ENCODE data around the gene KCNK4. TPM values are rescaled to one million over a fixed set of nuclear protein-coding genes. Genes with fewer than 3 reads are reported as not detected.

Gene KCNK4
- total RNA-seq, 1 experiment from 2014 or later, result not detected

- no peak for DNase-seq (ENCODE audit: low read depth)
Measured at GRCh38 chr11:64324692-64325469, 33.8 kb downstream of the KCNK4 start.

- no peak for DNase-seq (ENCODE audit: low read depth)
Measured at GRCh38 chr11:64327375-64327774, 36.3 kb downstream of the KCNK4 start.

GRCh38 chr11:64327993-64328392 is 36.9 kb downstream of the KCNK4 start:
- no peak for DNase-seq (ENCODE audit: low read depth)

DNA sequence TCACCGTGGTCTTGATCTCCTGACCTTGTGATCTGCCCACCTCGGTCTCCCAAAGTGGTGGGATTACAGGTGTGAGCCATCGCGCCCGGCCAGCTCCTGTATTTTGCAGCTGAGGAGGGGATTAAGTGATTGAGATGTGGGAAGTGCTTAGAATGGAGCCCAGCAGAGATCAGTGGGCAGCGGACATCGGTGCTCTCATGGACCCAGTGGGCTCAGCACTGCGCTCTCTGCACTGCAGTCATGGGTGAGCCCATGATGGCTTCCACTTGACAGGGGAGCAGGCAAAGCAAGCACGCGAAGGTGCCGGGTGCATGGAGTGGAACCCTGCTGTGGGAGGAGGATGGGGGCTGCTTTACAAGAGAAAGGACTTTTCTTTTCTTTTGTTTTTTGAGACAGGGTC is 39.8 kb downstream of the KCNK4 start:
- DNase-seq (ENCODE audit: low read depth), result no peak

DNA sequence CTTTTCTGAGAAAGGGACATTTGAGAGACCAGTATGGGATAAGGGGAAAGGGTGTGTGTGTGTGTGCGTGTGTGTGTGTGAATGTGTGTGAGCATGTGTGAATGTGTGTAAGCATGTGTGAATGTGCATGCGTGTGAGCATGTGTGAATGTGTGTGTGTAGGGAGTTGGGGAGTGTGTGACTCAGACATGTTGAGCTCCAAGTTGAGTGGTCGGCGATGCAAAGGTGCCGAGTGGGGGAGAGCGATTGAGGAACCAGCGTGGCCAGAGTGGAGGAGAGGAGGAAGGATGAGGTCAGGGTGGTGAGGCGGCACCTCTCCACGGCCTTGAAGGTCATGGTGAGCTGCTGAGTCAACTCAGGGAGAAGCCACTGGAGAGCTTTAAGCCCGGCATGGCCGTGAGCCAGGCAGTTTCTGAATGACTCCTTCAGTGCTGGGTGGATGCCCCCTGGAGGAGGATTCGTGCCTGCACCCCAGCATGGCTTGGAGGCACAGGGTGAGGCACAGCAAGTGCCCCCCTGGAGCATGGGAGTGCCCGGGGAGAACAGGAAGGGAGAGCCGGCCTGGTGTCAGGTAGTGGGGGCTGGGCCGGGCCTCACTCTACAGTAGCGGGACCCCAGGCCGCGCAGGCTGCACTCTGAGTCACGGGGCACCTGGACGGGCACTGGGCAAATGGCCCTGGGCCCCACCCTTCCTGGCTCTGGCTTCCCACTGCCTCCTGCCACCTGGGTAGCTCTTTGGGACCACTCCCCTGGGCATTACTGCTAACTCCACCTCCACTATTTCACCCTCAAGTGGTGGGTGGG is 40.7 kb downstream of the KCNK4 start:
- peak; percentile 93 for DNase-seq (ENCODE audit: low read depth)

DNA sequence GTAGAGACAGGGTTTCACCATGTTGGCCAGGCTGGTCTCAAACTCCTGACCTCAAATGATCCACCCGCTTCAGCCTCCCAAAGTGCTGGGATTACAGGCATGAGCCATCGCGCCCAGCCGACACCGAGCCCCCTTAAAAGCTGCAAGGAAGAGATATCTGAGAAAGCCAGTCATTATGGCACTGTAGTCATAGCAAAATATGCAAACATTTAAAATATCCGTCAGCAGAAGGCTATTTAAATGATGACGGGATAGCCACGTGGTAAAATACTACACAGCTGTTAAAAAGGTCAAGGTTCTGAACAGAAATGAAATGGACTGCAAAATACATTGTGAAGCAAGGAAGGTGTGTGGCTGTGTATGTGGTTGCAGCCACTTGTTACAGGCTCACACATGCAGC is 42.5 kb downstream of the KCNK4 start:
- no peak for DNase-seq (ENCODE audit: low read depth)

- DNase-seq (ENCODE audit: low read depth), result peak; percentile 98
Measured at GRCh38 chr11:64334764-64335735, 43.9 kb downstream of the KCNK4 start.

- no peak for DNase-seq (ENCODE audit: low read depth)
Measured at GRCh38 chr11:64337538-64338249, 46.6 kb downstream of the KCNK4 start.

- DNase-seq (ENCODE audit: low read depth), result no peak
Measured at GRCh38 chr11:64338716-64339115, 47.6 kb downstream of the KCNK4 start.

- no peak for DNase-seq (ENCODE audit: low read depth)
Measured at GRCh38 chr11:64339286-64339685, 48.2 kb downstream of the KCNK4 start.

DNA sequence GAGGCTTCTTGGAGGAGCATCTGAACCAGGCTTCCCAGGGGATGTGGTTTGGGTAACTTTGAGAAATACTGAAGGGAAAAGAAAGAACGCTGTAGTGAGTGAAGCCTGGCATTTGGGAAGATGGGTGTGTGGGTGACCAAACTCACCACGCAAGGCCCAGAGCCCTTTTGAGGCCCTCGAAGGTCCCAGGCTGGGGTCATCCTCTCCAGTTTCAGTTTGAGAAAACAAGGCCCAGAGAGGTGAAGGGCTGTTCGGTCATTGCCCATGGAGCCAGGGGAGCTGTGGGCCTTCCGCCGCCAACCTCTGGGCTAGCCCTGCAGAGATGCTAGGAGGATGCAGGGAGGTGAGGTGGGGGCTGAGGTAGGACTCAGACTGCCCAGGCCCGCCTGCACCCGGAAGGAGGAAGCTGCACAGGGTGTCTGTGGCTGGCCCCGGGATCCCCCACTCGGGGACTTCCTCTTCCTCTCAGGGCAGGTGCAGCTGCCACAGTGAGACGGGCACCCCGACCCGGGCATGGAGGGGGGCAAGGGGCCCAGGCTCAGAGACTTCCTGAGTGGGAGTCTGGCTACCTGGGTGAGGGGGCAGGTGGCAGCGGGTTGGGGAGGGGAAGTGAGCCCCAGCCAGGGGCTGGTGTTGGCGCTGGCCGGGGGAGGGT is 48.8 kb downstream of the KCNK4 start, which contains the start of gene CCDC88B:
Gene CCDC88B (plus strand): TSS at position 451 of the 655 bp plus-strand sequence. CDS start 63 bp downstream, at position 514.
- DNase-seq (ENCODE audit: low read depth), result no peak

- no peak for DNase-seq (ENCODE audit: low read depth)
Measured at GRCh38 chr11:64340671-64341335, 49.7 kb downstream of the KCNK4 start.

DNA sequence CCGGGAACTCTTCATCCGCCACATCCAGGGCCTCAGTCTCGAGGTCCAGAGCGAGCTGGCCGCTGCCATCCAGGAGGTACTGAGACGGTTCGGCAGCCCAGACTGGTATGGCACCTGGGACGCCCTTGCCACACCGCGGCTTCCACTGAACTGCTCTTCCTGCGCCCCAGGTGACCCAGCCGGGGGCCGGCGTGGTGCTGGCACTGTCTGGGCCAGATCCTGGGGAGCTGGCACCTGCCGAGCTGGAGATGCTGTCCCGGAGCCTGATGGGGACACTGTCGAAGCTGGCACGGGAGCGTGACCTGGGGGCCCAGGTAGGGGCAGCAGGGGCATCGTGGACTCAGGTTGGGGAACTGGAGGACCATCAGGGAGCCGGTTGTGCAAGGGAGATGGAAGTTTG is 50.3 kb downstream of the KCNK4 start:
- DNase-seq (ENCODE audit: low read depth), result no peak

- peak; percentile 68 for DNase-seq (ENCODE audit: low read depth)
Measured at GRCh38 chr11:64341851-64342791, 51.0 kb downstream of the KCNK4 start.

GRCh38 chr11:64342869-64343745 is 52.0 kb downstream of the KCNK4 start:
- DNase-seq (ENCODE audit: low read depth), result no peak

DNA sequence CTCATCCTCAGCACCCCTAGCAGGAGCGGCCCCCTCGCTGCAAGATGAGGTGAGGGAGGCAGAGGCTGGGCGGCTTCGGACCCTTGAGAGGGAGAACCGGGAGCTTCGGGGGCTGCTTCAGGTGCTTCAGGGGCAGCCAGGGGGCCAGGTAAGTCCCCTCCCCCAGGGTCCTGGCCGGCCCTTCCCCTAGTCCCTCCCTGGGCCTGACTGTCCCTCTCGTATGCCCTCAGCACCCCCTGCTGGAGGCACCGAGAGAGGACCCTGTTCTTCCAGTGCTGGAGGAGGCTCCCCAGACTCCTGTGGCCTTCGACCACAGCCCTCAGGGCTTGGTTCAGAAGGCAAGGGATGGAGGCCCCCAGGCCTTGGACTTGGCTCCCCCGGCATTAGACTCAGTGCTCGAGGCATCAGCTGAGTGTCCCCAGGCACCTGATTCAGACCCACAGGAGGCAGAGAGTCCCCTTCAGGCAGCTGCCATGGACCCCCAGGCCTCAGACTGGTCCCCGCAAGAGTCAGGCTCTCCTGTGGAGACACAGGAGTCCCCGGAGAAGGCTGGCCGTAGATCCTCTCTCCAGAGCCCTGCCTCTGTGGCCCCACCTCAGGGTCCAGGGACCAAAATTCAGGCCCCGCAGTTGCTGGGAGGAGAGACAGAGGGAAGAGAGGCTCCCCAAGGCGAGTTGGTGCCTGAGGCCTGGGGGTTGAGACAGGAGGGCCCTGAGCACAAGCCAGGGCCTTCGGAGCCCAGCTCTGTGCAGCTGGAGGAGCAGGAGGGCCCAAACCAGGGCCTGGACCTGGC is 52.9 kb downstream of the KCNK4 start:
- DNase-seq (ENCODE audit: low read depth), result no peak

DNA sequence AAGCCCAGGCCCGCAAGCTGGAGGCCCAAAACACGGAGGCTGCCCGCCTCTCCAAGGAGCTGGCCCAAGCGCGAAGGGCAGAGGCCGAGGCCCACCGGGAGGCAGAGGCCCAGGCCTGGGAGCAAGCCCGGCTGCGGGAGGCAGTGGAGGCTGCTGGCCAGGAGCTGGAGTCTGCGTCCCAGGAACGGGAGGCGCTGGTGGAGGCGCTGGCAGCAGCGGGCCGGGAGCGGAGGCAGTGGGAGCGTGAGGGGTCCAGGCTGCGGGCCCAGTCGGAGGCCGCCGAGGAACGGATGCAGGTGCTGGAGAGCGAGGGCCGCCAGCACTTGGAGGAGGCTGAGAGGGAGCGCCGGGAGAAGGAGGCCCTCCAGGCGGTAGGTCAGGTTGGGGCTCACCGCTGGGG is 53.7 kb downstream of the KCNK4 start:
- DNase-seq (ENCODE audit: low read depth), result no peak

All from RPMI7951 (cell line).